SK-N-SH treated with all-trans-retinoic acid at 6 μM for 48 hours (cell line): ENCODE data around the gene UMPS.
"Not testable (repeated sequence)": the region's sequence is repeated elsewhere in the genome, so short reads cannot be mapped to it uniquely, and the experiment has no call there.

Experiments
- ATAC-seq: fragments of 200-7000 bp; cut with Tn5 transposase; 3 replicates; pipeline ENCODE4 v1.9.1; 2020; ENCODE audit warnings: mild to moderate bottlenecking, moderate library complexity
- ARNTL ChIP-seq: fragments of 450-650 bp; formaldehyde crosslinking; IDR thresholded peaks from 2 replicates; pipeline ENCODE4 v1.5.0; 2020; ENCODE audit warnings: low read depth, mild to moderate bottlenecking, moderate library complexity, borderline replicate concordance
- BACH2 ChIP-seq: fragments of 250-450 bp; sonication (Bioruptor Pico); IDR thresholded peaks from 2 replicates; pipeline ENCODE4 v1.9.0; 2021; ENCODE audit warnings: mild to moderate bottlenecking, borderline replicate concordance
- CREB5 ChIP-seq: fragments of 250-450 bp; sonication (Bioruptor Pico); IDR thresholded peaks from 2 replicates; pipeline ENCODE4 v1.5.1; 2020; ENCODE audit warnings: low read depth, mild to moderate bottlenecking, moderate library complexity
- ESRRG ChIP-seq: fragments of 250-450 bp; sonication (Bioruptor Pico); IDR thresholded peaks from 2 replicates; pipeline ENCODE4 v1.6.1; 2021; ENCODE audit warnings: mild to moderate bottlenecking
- GLIS3 ChIP-seq: fragments of 250-450 bp; sonication (Bioruptor Pico); IDR thresholded peaks from 2 replicates; pipeline ENCODE4 v1.5.0; 2020; ENCODE audit warnings: mild to moderate bottlenecking, moderate library complexity
- ISL1 ChIP-seq: fragments of 250-450 bp; sonication (Bioruptor Pico); IDR thresholded peaks from 2 replicates; pipeline ENCODE4 v2.1.2; 2022; ENCODE audit warnings: mild to moderate bottlenecking, moderate library complexity
- OSR1 ChIP-seq: fragments of 250-450 bp; sonication (Bioruptor Pico); IDR thresholded peaks from 2 replicates; pipeline ENCODE4 v1.8.0; 2022; ENCODE audit warnings: moderate library complexity, mild to moderate bottlenecking, inconsistent platforms
- SNAI2 ChIP-seq: fragments of 250-450 bp; sonication (Bioruptor Pico); IDR thresholded peaks from 2 replicates; pipeline ENCODE4 v1.5.0; 2020; ENCODE audit warnings: mild to moderate bottlenecking, moderate library complexity
- TCF4 ChIP-seq: fragments of 250-450 bp; sonication (Bioruptor Pico); IDR thresholded peaks from 2 replicates; pipeline ENCODE4 v1.8.0; 2021; ENCODE audit warnings: mild to moderate bottlenecking, moderate library complexity, borderline replicate concordance
- TOX ChIP-seq: fragments of 250-450 bp; sonication (Bioruptor Pico); IDR thresholded peaks from 2 replicates; pipeline ENCODE4 v1.8.0; 2021; ENCODE audit warnings: mild to moderate bottlenecking, moderate library complexity, borderline replicate concordance
- ZC3H10 ChIP-seq: fragments of 250-450 bp; sonication (Bioruptor Pico); IDR thresholded peaks from 2 replicates; pipeline ENCODE4 v1.5.1; 2021; ENCODE audit warnings: mild to moderate bottlenecking, moderate library complexity
- ZFP3 ChIP-seq: fragments of 250-450 bp; sonication (Bioruptor Pico); IDR thresholded peaks from 2 replicates; pipeline ENCODE4 v1.5.0; 2020; ENCODE audit warnings: mild to moderate bottlenecking, moderate library complexity
- ZNF70 ChIP-seq: fragments of 450-650 bp; formaldehyde crosslinking; IDR thresholded peaks from 2 replicates; pipeline ENCODE4 v1.5.0; 2020; ENCODE audit warnings: mild to moderate bottlenecking, moderate library complexity
- TF ChIP-seq, protein P1 (sequence below): fragments of 250-450 bp; sonication (Bioruptor Pico); IDR thresholded peaks from 2 replicates; pipeline ENCODE4 v1.5.1; 2021; ENCODE audit warnings: mild to moderate bottlenecking, moderate library complexity
- TF ChIP-seq, protein P2 (sequence below): fragments of 250-450 bp; sonication (Bioruptor Pico); IDR thresholded peaks from 2 replicates; pipeline ENCODE4 v1.8.0; 2020; ENCODE audit warnings: mild to moderate bottlenecking, moderate library complexity, borderline replicate concordance
- TF ChIP-seq, protein P3 (sequence below): fragments of 250-450 bp; sonication (Bioruptor Pico); IDR thresholded peaks from 2 replicates; pipeline ENCODE4 v1.5.0; 2020; ENCODE audit warnings: mild to moderate bottlenecking, moderate library complexity
- TF ChIP-seq, protein P4 (sequence below): fragments of 250-450 bp; sonication (Bioruptor Pico); IDR thresholded peaks from 2 replicates; pipeline ENCODE4 v1.8.0; 2021; ENCODE audit warnings: low read depth, mild to moderate bottlenecking, moderate library complexity, borderline replicate concordance

UMPS gene

GRCh38 chr3:124786511-124787241 is 56.4 kb downstream of the UMPS start:
- no peak for TF ChIP-seq ZC3H10
- TF ChIP-seq OSR1 (CRISPR knock-in tag): no peak
- TF ChIP-seq, protein P1, sequence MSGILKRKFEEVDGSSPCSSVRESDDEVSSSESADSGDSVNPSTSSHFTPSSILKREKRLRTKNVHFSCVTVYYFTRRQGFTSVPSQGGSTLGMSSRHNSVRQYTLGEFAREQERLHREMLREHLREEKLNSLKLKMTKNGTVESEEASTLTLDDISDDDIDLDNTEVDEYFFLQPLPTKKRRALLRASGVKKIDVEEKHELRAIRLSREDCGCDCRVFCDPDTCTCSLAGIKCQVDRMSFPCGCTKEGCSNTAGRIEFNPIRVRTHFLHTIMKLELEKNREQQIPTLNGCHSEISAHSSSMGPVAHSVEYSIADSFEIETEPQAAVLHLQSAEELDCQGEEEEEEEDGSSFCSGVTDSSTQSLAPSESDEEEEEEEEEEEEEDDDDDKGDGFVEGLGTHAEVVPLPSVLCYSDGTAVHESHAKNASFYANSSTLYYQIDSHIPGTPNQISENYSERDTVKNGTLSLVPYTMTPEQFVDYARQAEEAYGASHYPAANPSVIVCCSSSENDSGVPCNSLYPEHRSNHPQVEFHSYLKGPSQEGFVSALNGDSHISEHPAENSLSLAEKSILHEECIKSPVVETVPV (CRISPR knock-in tag): no peak
- no peak for TF ChIP-seq ARNTL
- no peak for TF ChIP-seq CREB5 (CRISPR knock-in tag)
- TF ChIP-seq SNAI2 (CRISPR knock-in tag): no peak
- TF ChIP-seq BACH2: no peak
- ATAC-seq: peak; percentile 62

GRCh38 chr3:124787476-124788195 is 57.4 kb downstream of the UMPS start:
- TF ChIP-seq ZNF70 (CRISPR knock-in tag) (no peak), ESRRG (CRISPR knock-in tag) (no peak), SNAI2 (CRISPR knock-in tag) (no peak)
- ATAC-seq: peak; percentile 61

DNA sequence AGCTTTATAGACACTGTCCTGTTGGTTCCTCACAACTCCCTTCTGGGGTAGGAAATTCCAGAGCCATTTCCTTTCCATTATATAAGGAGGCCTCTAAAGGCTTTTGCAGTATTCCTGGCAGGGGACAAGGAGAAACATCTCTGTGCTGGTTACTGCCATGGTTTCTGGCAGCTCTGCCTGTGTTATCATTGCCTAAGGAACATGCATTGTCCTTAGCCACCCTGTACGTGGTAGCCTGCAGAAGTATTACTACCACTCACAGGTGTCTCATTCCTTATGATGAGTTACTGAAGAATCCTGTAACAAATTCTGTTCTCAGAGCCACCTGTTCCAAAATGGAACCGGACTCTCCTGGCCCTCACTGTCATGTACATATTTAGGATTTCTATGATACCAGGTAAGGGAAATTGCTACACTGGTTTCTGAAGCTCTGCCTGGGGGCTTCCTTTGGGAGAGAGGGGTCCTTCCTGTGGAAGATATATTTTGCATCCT is 58.0 kb downstream of the UMPS start:
- no peak; the same call in 2 of the 3 replicates for ATAC-seq
- TF ChIP-seq TOX (no peak), ARNTL (no peak), OSR1 (CRISPR knock-in tag) (no peak), ZFP3 (CRISPR knock-in tag) (no peak), ZNF70 (CRISPR knock-in tag) (no peak), ISL1 (CRISPR knock-in tag) (no peak), ZC3H10 (no peak)
- TF ChIP-seq, protein P2, sequence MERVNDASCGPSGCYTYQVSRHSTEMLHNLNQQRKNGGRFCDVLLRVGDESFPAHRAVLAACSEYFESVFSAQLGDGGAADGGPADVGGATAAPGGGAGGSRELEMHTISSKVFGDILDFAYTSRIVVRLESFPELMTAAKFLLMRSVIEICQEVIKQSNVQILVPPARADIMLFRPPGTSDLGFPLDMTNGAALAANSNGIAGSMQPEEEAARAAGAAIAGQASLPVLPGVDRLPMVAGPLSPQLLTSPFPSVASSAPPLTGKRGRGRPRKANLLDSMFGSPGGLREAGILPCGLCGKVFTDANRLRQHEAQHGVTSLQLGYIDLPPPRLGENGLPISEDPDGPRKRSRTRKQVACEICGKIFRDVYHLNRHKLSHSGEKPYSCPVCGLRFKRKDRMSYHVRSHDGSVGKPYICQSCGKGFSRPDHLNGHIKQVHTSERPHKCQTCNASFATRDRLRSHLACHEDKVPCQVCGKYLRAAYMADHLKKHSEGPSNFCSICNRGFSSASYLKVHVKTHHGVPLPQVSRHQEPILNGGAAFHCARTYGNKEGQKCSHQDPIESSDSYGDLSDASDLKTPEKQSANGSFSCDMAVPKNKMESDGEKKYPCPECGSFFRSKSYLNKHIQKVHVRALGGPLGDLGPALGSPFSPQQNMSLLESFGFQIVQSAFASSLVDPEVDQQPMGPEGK (CRISPR knock-in tag): no peak
- TF ChIP-seq, protein P3, sequence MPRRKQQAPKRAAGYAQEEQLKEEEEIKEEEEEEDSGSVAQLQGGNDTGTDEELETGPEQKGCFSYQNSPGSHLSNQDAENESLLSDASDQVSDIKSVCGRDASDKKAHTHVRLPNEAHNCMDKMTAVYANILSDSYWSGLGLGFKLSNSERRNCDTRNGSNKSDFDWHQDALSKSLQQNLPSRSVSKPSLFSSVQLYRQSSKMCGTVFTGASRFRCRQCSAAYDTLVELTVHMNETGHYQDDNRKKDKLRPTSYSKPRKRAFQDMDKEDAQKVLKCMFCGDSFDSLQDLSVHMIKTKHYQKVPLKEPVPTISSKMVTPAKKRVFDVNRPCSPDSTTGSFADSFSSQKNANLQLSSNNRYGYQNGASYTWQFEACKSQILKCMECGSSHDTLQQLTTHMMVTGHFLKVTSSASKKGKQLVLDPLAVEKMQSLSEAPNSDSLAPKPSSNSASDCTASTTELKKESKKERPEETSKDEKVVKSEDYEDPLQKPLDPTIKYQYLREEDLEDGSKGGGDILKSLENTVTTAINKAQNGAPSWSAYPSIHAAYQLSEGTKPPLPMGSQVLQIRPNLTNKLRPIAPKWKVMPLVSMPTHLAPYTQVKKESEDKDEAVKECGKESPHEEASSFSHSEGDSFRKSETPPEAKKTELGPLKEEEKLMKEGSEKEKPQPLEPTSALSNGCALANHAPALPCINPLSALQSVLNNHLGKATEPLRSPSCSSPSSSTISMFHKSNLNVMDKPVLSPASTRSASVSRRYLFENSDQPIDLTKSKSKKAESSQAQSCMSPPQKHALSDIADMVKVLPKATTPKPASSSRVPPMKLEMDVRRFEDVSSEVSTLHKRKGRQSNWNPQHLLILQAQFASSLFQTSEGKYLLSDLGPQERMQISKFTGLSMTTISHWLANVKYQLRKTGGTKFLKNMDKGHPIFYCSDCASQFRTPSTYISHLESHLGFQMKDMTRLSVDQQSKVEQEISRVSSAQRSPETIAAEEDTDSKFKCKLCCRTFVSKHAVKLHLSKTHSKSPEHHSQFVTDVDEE (CRISPR knock-in tag): no peak

DNA sequence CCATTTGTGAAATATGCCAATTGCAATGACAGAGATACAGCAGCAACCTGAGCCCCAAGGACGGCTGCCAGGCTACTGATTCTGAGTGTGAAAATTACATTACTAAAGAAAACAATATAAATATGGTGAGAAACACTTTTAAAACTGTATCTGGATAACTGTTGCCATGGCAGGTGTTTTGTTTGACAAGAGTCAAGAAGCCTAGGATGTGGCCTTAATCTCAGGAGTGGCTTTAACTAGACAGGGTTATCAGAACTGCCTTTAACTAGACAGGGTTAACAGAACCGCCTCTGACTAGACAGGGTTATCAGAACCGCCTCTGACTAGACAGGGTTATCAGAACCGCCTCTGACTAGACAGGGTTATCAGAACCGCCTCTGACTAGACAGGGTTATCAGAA is 58.9 kb downstream of the UMPS start:
- not testable (repeated sequence) for ATAC-seq

GRCh38 chr3:124791142-124791541 is 60.9 kb downstream of the UMPS start:
- peak; percentile 8; the same call in 2 of the 3 replicates for ATAC-seq
- TF ChIP-seq GLIS3 (CRISPR knock-in tag): no peak
- TF ChIP-seq, protein P1 (CRISPR knock-in tag): no peak
- TF ChIP-seq ZC3H10: no peak
- TF ChIP-seq, protein P4, sequence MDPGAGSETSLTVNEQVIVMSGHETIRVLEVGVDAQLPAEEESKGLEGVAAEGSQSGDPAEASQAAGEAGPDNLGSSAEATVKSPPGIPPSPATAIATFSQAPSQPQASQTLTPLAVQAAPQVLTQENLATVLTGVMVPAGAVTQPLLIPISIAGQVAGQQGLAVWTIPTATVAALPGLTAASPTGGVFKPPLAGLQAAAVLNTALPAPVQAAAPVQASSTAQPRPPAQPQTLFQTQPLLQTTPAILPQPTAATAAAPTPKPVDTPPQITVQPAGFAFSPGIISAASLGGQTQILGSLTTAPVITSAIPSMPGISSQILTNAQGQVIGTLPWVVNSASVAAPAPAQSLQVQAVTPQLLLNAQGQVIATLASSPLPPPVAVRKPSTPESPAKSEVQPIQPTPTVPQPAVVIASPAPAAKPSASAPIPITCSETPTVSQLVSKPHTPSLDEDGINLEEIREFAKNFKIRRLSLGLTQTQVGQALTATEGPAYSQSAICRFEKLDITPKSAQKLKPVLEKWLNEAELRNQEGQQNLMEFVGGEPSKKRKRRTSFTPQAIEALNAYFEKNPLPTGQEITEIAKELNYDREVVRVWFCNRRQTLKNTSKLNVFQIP (CRISPR knock-in tag): no peak
- TF ChIP-seq TOX: no peak
- no peak for TF ChIP-seq OSR1 (CRISPR knock-in tag)
- no peak for TF ChIP-seq ESRRG (CRISPR knock-in tag)
- TF ChIP-seq TCF4 (CRISPR knock-in tag): no peak
- no peak for TF ChIP-seq ARNTL
